SK-N-MC (cell line): ENCODE data around the gene GREB1L.

Source experiments
- EZH2 ChIP-seq: fragments of 200-600 bp; sonication (generic); IDR thresholded peaks from one replicate; pipeline ENCODE4 v1.6.1; 2017; ENCODE audit warnings: antibody characterized with exemption
- FOXP2 ChIP-seq: optimal IDR thresholded peaks from 2 replicates; pipeline ENCODE3; 2011; ENCODE audit warnings: mild to moderate bottlenecking, moderate library complexity; ENCODE audit not compliant: insufficient read depth; ENCODE audit errors: extremely low read length, control extremely low read depth
- POLR2AphosphoS5 ChIP-seq: IDR thresholded peaks from 2 replicates; pipeline ENCODE4 v1.6.1; 2012; ENCODE audit warnings: mild to moderate bottlenecking, low read depth, low read length, borderline replicate concordance

GRCh38 chr18:21264651-21265050, 22.6 kb downstream of the GREB1L start:
- no peak for TF ChIP-seq EZH2
- TF ChIP-seq POLR2AphosphoS5, result no peak
- no peak for TF ChIP-seq FOXP2
